GM12801 (cell line): ENCODE data around the gene PIK3CB.

Experiments
- TF ChIP-seq, protein P1 (sequence below): IDR thresholded peaks from one replicate; pipeline ENCODE4 v1.5.1; 2011; ENCODE audit warnings: control low read depth; ENCODE audit not compliant: insufficient read length; ENCODE audit errors: extremely low read depth

PIK3CB gene

DNA sequence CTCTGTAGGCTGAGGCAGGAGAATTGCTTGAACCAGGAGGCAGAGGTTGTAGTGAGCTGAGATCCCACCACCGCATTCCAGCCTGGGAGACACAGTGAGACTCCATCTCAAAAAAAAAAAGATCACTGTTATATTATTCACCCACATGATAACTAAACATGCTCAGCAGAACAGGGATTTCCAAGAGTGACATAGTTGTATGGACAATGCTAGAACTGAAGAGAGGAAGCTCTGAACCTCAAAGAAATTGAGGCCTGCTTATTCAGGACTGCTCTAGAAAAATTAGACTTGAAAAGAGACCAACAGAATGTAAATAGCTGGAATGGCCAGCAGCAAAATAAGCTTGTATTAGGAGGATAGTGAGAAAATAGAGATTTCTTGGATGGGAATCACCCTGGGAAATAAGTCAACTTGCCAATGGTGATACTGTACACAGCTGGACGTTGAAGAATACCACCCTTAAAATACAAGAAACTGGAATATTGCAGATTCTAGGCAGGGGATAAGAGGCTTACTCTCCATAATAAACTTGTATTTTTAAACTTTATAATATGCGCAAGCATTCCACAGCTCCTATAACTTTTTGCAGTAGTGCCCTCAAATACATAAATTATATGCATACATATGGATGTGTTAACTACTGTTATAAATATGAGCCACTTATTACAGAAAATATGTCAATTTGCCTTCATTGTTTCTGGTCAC, 28.2 kb downstream of the PIK3CB start:
- TF ChIP-seq, protein P1, sequence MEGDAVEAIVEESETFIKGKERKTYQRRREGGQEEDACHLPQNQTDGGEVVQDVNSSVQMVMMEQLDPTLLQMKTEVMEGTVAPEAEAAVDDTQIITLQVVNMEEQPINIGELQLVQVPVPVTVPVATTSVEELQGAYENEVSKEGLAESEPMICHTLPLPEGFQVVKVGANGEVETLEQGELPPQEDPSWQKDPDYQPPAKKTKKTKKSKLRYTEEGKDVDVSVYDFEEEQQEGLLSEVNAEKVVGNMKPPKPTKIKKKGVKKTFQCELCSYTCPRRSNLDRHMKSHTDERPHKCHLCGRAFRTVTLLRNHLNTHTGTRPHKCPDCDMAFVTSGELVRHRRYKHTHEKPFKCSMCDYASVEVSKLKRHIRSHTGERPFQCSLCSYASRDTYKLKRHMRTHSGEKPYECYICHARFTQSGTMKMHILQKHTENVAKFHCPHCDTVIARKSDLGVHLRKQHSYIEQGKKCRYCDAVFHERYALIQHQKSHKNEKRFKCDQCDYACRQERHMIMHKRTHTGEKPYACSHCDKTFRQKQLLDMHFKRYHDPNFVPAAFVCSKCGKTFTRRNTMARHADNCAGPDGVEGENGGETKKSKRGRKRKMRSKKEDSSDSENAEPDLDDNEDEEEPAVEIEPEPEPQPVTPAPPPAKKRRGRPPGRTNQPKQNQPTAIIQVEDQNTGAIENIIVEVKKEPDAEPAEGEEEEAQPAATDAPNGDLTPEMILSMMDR, result no peak

DNA sequence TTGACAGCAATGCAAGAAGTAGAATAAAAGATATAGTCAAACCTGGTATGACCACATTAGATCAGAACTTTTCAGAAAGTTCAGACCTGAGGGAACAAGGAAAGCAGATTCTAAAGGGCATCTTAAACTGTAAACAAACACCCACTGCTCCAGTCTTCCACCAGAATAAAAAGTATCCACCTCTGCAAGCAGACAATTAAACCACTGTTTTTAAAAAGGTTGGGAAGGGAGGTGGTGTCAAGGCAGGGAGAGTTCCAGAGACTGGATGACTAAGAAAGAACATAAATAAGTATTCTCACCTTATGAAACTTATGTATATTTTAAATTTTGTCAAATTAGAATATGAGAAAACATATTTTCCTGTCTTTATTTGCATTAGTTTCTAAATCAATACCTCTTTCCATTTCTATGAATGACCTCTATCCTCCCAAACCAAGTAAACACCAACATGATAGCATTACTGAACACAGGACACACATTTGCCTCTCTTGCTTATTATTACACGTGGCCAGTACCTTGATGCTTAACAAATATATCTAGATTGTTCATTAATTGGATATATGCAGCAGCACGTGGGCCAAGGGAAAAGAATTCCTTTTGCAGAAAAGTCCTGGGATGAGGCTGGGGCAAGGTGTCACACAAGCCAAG, 31.6 kb downstream of the PIK3CB start:
- TF ChIP-seq, protein P1, result no peak

DNA sequence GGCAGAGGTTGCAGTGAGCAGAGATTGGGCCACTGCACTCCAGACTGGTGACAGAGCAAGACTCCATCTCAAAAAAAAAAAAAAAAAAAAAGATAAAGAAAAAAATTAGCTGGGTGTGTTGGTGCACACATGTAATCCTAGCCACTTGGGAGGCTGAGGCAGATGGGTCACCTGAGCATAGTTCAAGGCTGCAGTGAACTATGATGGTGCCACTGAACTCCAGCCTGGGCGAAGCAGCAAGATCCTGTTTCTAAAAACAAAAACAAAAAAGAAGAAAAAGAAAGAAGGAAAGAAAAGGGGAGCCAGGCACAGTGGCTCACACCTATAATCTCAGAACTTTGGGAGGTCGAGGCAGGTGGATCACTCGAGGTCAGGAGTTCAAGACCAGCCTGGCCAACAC, 32.9 kb downstream of the PIK3CB start:
- TF ChIP-seq, protein P1, result no peak

DNA sequence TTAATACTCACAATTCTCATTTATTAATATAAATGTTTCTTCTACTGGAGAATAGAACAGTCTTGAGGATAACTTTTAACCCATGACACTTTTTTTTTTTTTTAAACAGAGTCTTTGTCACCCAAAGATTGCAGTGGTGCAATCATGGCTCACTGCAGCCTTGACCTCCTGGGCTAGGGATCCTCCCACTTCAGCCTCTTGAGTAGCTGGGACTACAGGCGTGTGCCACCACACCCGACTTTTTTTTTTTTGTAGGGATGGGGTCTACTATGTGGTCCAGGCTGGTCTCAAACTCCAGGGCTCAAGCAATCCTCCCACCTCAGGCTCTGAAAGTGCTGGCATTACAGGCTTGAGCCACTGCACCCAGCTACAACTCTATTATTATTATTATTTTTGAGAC, 34.5 kb downstream of the PIK3CB start:
- TF ChIP-seq, protein P1, result no peak

DNA sequence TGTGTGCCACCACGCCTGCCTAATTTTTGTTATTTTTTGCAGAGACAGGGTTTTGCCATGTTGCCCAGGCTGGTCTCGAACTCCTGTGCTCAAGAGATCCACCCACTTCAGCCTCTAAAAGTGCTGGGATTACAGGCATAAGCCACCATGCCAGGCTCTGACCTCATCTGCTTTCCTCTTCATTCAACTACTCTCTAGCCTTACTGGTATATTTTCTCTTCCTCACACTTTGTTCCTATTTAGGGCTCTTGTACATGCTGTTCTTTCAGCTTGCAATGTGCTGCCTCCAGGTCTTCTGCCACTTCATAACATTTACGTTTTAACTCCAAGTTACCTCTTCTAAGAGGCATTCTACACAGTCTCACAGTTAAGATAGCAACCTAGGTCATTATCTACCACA, 34.9 kb downstream of the PIK3CB start:
- TF ChIP-seq, protein P1, result no peak

DNA sequence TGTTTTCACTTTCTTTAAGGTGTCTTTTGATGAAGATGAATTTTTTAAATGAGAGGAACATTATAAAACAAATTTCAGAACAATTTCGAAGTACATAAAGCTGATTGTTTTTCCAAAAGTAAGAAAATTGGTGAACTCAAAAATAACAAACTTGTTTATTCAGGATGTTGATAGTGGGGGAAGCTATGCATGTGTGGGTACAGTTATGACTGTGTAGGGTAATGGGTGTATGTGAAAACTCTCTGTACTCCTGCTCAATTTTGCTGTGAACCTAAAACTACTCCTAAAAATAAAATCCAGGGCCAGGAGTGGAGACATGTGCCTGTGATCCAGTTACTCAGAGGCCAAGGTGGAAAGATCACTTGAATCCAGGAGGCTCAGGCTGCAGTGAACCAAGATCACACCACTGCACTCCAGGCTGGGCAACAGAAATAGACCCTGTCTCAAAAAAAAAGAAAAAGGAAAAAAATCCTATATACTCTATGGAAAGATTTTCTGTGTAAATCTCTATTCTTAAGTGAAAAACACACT, 37.2 kb downstream of the PIK3CB start:
- TF ChIP-seq, protein P1, result no peak

DNA sequence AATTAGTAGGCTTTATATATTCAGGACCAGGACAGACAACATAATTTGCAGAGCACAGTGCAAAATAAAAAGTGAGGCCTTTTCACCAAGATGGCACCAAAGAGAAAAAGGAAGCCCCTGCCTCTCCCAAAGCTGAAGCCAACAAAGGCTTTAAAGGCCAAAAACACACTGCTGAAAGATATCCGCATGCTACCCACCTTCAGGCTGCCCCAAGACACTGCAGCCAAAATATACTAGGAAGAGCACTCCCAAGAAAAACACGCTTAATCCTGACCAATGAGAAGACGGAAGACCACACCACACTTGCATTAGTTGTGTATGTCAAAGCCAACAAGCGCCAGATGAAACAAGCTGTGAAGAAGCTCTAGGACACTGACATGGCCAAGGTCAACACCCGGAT, 38.0 kb downstream of the PIK3CB start:
- TF ChIP-seq, protein P1, result no peak
